Measurements from ENCODE around the gene RALA.

Gene RALA

GRCh38 chr7:39695852-39696586 lies 72.6 kb downstream of the RALA start:
- H3K4me3 ChIP-seq (ENCODE audit: low read depth, low read length): no peak overlapping the region
- TF ChIP-seq, protein P1, sequence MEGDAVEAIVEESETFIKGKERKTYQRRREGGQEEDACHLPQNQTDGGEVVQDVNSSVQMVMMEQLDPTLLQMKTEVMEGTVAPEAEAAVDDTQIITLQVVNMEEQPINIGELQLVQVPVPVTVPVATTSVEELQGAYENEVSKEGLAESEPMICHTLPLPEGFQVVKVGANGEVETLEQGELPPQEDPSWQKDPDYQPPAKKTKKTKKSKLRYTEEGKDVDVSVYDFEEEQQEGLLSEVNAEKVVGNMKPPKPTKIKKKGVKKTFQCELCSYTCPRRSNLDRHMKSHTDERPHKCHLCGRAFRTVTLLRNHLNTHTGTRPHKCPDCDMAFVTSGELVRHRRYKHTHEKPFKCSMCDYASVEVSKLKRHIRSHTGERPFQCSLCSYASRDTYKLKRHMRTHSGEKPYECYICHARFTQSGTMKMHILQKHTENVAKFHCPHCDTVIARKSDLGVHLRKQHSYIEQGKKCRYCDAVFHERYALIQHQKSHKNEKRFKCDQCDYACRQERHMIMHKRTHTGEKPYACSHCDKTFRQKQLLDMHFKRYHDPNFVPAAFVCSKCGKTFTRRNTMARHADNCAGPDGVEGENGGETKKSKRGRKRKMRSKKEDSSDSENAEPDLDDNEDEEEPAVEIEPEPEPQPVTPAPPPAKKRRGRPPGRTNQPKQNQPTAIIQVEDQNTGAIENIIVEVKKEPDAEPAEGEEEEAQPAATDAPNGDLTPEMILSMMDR (IDR thresholded peaks at IDR 0.05; ENCODE audit: borderline replicate concordance, insufficient read depth, low read depth, low read length): no peak

GRCh38 chr7:39696631-39697030 lies 73.3 kb downstream of the RALA start:
- no peak overlapping the region for H3K4me3 ChIP-seq (ENCODE audit: low read depth, low read length)
- TF ChIP-seq, protein P1 (IDR thresholded peaks at IDR 0.05; ENCODE audit: borderline replicate concordance, insufficient read depth, low read depth, low read length): no peak

GRCh38 chr7:39697483-39697882 lies 74.1 kb downstream of the RALA start:
- TF ChIP-seq, protein P1 (IDR thresholded peaks at IDR 0.05; ENCODE audit: borderline replicate concordance, insufficient read depth, low read depth, low read length): no peak
- no peak overlapping the region for H3K4me3 ChIP-seq (ENCODE audit: low read depth, low read length)

GRCh38 chr7:39700165-39700564 lies 76.8 kb downstream of the RALA start:
- TF ChIP-seq, protein P1 (IDR thresholded peaks at IDR 0.05; ENCODE audit: borderline replicate concordance, insufficient read depth, low read depth, low read length): no peak
- no peak overlapping the region for H3K4me3 ChIP-seq (ENCODE audit: low read depth, low read length)

GRCh38 chr7:39700932-39701331 lies 77.6 kb downstream of the RALA start:
- TF ChIP-seq, protein P1 (IDR thresholded peaks at IDR 0.05; ENCODE audit: borderline replicate concordance, insufficient read depth, low read depth, low read length): no peak
- no peak overlapping the region for H3K4me3 ChIP-seq (ENCODE audit: low read depth, low read length)

DNA sequence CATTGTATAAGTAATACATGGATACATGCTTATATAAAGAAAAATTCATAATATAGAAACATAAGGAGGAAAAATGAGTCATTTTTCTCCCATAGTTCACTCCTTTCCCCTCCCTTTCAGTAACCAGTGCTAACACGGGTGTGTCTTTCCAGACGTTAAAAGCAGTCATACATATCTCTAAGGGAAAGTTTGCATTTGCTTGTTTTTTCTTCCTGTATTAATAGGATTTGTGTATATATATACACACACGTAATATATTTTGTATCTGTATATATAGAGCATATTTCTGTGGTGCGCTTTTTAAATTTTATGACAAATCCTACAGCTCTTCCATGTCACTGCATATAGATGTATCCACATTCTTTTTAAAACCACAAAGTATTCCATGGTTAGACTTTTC lies 78.8 kb downstream of the RALA start:
- no peak overlapping the region for H3K4me3 ChIP-seq (ENCODE audit: low read depth, low read length)
- TF ChIP-seq, protein P1 (IDR thresholded peaks at IDR 0.05; ENCODE audit: borderline replicate concordance, insufficient read depth, low read depth, low read length): no peak

DNA sequence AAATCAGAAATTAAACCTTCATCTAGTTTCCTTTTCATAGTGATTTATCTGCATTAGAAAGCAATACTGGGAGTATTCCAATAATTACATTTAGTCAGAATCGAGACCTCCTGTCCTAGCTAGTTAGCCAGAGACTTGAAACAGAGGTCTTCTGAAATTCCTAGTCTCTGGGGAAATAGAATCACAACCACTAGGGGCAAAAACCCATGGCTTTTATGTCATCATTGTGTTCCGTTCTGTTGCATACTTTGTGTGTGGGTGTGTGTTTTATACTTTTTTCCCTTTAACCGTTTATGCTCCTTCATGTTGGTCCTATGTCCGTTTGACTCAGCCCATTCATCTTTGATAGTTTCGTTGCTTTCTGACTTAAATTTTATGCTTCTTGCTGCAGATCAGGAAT lies 79.8 kb downstream of the RALA start:
- TF ChIP-seq, protein P1 (IDR thresholded peaks at IDR 0.05; ENCODE audit: borderline replicate concordance, insufficient read depth, low read depth, low read length): no peak
- no peak overlapping the region for H3K4me3 ChIP-seq (ENCODE audit: low read depth, low read length)

Measured in GM12875 (cell line).